C4-2B (cell line): ENCODE data around the gene MBOAT2.

Experiments
- H3K27ac ChIP-seq: fragments of 450-650 bp; 2 replicates; pipeline ENCODE4 v1.5.1; 2017
- ZFX ChIP-seq: fragments of 450-650 bp; IDR thresholded peaks from 2 replicates; pipeline ENCODE4 v1.6.1; 2017
- TF ChIP-seq, protein P1 (sequence below): fragments of 450-650 bp; conservative IDR thresholded peaks from 2 replicates; pipeline ENCODE4 v1.5.1; 2017; ENCODE audit warnings: mild to moderate bottlenecking

MBOAT2 gene

DNA sequence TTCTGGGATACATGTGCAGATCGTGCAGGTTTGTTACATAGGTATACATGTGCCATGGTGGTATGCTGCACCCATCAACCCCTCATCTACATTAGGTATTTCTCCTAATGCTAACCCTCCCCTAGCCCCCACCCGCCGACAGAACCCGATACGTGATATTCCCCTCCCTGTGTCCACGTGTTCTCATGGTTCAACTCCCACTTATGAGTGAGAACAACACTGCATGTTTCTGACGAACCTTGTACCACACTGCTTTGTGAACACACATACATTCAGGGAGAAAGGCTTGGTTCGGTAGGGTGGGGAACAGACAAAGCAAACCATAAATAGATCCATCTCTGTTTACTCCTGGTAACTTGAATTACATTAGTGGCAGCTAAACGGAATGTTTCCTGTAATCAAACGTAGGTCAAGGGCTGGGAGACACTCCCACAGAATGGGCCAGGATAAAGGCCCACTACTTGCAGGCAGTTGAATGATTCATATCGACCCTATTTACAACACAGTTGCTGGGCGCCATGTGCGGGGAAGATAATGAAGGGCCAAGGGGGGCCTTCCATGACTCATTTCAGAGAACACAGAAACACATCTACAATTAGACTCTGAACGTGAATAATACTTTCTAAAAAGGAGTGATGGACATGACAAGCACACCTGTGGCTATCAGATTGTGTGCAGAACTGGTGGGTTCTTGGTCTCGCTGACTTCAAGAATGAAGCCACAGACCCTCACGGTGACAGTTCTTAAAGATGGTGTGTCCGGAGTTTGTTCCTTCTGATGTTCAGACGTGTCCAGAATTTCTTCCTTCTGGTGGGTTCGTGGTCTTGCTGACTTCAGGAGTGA, 109.3 kb downstream of the MBOAT2 start:
- TF ChIP-seq, protein P1, sequence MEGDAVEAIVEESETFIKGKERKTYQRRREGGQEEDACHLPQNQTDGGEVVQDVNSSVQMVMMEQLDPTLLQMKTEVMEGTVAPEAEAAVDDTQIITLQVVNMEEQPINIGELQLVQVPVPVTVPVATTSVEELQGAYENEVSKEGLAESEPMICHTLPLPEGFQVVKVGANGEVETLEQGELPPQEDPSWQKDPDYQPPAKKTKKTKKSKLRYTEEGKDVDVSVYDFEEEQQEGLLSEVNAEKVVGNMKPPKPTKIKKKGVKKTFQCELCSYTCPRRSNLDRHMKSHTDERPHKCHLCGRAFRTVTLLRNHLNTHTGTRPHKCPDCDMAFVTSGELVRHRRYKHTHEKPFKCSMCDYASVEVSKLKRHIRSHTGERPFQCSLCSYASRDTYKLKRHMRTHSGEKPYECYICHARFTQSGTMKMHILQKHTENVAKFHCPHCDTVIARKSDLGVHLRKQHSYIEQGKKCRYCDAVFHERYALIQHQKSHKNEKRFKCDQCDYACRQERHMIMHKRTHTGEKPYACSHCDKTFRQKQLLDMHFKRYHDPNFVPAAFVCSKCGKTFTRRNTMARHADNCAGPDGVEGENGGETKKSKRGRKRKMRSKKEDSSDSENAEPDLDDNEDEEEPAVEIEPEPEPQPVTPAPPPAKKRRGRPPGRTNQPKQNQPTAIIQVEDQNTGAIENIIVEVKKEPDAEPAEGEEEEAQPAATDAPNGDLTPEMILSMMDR, result no peak
- H3K27ac ChIP-seq, result no peak overlapping the region

- TF ChIP-seq, protein P1, result no peak
- no peak for TF ChIP-seq ZFX
- no peak overlapping the region for H3K27ac ChIP-seq
Measured at GRCh38 chr2:8893474-8893873, 110.0 kb downstream of the MBOAT2 start.

GRCh38 chr2:8892111-8892510, 111.4 kb downstream of the MBOAT2 start:
- no peak overlapping the region for H3K27ac ChIP-seq
- no peak for TF ChIP-seq ZFX
- TF ChIP-seq, protein P1, result no peak

DNA sequence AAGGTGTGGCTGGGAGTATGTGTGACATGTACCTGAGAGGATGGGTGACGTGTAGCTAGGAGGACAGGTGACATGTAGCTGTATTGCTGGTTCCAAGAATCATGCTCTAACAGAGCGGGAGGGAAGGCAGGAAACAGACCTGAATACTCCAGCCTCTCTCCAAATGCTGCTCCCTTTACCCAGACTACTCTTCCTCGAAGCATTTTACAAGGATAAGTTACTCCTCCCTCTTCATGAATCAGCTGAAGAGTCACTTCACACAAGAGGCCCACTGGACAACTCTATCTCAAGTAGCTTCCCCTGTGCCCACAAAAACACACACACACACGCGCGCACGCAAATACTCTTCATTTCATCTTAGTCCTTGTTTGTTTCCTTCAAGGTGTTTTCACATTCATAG, 113.5 kb downstream of the MBOAT2 start:
- TF ChIP-seq, protein P1, result no peak
- no peak for TF ChIP-seq ZFX
- H3K27ac ChIP-seq, result no peak overlapping the region

DNA sequence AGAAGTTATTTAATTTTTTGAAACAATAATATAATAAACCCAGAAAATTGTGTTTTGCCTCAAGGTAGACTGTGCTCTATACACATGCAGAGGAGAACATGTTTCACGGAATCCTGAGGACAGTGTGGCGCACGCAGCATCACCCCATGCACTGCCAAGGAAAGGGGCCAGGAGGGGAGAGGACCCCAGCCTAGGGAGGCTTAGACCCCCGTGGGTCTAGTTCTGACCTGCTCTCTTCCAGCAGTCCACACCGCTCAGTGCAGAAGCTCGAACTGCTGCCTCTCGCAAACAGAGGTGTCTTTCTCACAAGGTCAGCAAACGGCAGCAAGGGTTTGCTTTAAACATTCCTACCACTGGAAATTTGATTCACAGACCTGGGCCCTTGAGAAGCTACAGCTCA, 114.5 kb downstream of the MBOAT2 start:
- no peak for TF ChIP-seq ZFX
- TF ChIP-seq, protein P1, result no peak
- H3K27ac ChIP-seq, result no peak overlapping the region

DNA sequence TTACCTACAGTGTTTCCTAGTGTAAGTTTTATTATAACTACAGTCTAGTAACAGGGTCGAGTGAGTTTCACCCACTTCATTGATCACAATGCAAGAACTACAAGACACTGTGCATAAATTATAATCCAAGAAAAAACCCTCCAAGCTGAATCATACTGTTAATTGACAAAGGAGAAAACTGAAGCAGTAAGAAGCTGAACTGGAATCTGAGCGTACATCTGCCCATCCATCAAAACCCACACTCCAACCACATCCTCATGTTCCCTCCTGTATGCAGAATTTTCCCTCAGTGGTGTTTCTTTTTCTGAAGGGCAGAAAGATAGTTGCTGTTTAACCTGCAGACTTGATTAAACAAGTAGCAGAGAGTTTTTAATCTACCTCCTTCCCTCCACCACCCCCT, 116.6 kb downstream of the MBOAT2 start:
- TF ChIP-seq ZFX, result no peak
- TF ChIP-seq, protein P1, result no peak
- peak overlapping the region; percentile 38; the same call in 1 of the 2 replicates for H3K27ac ChIP-seq

DNA sequence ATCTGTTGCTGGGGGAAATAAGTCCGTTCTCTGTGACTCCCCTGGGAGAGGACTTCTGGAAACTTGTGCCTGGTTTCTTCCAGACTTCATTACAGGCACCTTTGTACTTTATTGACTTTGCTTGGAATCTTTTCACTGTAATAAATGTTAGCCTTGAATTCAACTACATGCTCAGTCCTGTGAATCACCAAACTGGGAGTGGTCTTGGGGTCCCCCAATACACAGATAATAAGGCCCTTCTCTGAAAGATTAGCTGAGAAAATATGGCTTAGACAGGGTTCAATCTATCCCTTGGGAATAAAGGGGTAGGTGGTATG, 117.3 kb downstream of the MBOAT2 start:
- no peak for TF ChIP-seq ZFX
- TF ChIP-seq, protein P1, result no peak
- no peak overlapping the region for H3K27ac ChIP-seq
